Chondrocyte (in vitro differentiated cells): Measurements from ENCODE around the gene RIMS4. TPM values are rescaled to one million over a fixed set of nuclear protein-coding genes. Genes with fewer than 3 reads are reported as not detected.

Source experiments
- DNase-seq: peaks from one replicate; pipeline ENCODE4 v3.0.0; 2021; ENCODE audit warnings: mixed read lengths, low spot score
- H3K27ac Mint-ChIP-seq: one replicate; pipeline ENCODE4 v1.8.0; 2021; ENCODE audit warnings: mild to moderate bottlenecking, moderate library complexity, mixed read lengths; ENCODE audit not compliant: unreplicated experiment
- H3K27me3 Mint-ChIP-seq: 2 replicates; pipeline ENCODE4 v1.8.0; 2021; ENCODE audit warnings: low read depth, mixed read lengths
- H3K36me3 Mint-ChIP-seq: 2 replicates; pipeline ENCODE4 v1.8.0; 2021; ENCODE audit warnings: low read depth, mixed read lengths
- H3K4me1 Mint-ChIP-seq: 2 replicates; pipeline ENCODE4 v1.8.0; 2021; ENCODE audit warnings: low read depth, mild to moderate bottlenecking, mixed read lengths
- H3K4me3 Mint-ChIP-seq: one replicate; pipeline ENCODE4 v1.8.0; 2021; ENCODE audit warnings: mild to moderate bottlenecking, moderate library complexity, mixed read lengths; ENCODE audit not compliant: unreplicated experiment
- H3K9me3 Mint-ChIP-seq: 2 replicates; pipeline ENCODE4 v1.8.0; 2021; ENCODE audit warnings: low read depth, mixed read lengths
- CTCF ChIP-seq: fragments of 200-600 bp; sonication (generic); IDR thresholded peaks from 2 replicates; pipeline ENCODE4 v1.5.0; 2021; ENCODE audit warnings: antibody characterized with exemption, mild to moderate bottlenecking, moderate library complexity
- total RNA-seq: library from RNA; stranded (reverse); gene quantifications from 3 replicates; pipeline ENCODE4 v1.2.1, GENCODE V29; 2021

The RIMS4 gene
- total RNA-seq, 1 donor from 2014 or later: 2.1 TPM

GRCh38 chr20:44850837-44851236, 40.5 kb upstream of the RIMS4 start:
- no peak for TF ChIP-seq CTCF
- Mint-ChIP-seq H3K27me3 (peaks cover 45% of the 10 kb centered on the region), H3K36me3 (no peaks in the 10 kb centered on the region)

GRCh38 chr20:44850272-44850671, 39.9 kb upstream of the RIMS4 start:
- H3K27ac Mint-ChIP-seq: no peak overlapping the region
- TF ChIP-seq CTCF: no peak

More at GRCh38 chr20:44850837-44851236, 40.5 kb upstream of the RIMS4 start:
- no peak for DNase-seq
- Mint-ChIP-seq H3K9me3 (peaks cover 3% of the 10 kb centered on the region), H3K27ac (no peak overlapping the region), H3K4me3 (no peak overlapping the region), H3K4me1 (peaks cover 5% of the 10 kb centered on the region)

GRCh38 chr20:44849703-44850102, 39.4 kb upstream of the RIMS4 start:
- Mint-ChIP-seq H3K36me3 (no peaks in the 10 kb centered on the region), H3K27me3 (peaks cover 52% of the 10 kb centered on the region), H3K4me3 (no peak overlapping the region), H3K27ac (no peak overlapping the region), H3K9me3 (peaks cover 3% of the 10 kb centered on the region), H3K4me1 (peaks cover 5% of the 10 kb centered on the region)
- peak; percentile 23 for TF ChIP-seq CTCF
- DNase-seq: no peak

More at GRCh38 chr20:44850272-44850671, 39.9 kb upstream of the RIMS4 start:
- H3K9me3 Mint-ChIP-seq: peaks cover 3% of the 10 kb centered on the region
- DNase-seq: no peak
- no peaks in the 10 kb centered on the region for H3K36me3 Mint-ChIP-seq
- H3K4me3 Mint-ChIP-seq: no peak overlapping the region
- H3K4me1 Mint-ChIP-seq: peaks cover 5% of the 10 kb centered on the region
- peaks cover 47% of the 10 kb centered on the region for H3K27me3 Mint-ChIP-seq

GRCh38 chr20:44848254-44849015, 38.1 kb upstream of the RIMS4 start:
- no peak overlapping the region for H3K4me3 Mint-ChIP-seq
- TF ChIP-seq CTCF: no peak
- no peak overlapping the region for H3K27ac Mint-ChIP-seq
- H3K36me3 Mint-ChIP-seq: no peaks in the 10 kb centered on the region
- DNase-seq: no peak
- peaks cover 5% of the 10 kb centered on the region for H3K4me1 Mint-ChIP-seq
- H3K27me3 Mint-ChIP-seq: peaks cover 54% of the 10 kb centered on the region
- peaks cover 3% of the 10 kb centered on the region for H3K9me3 Mint-ChIP-seq

- no peak for TF ChIP-seq CTCF
- no peak for DNase-seq
- Mint-ChIP-seq H3K36me3 (peaks cover 6% of the 10 kb centered on the region), H3K27me3 (peaks cover 62% of the 10 kb centered on the region), H3K4me3 (no peak overlapping the region), H3K9me3 (peaks cover 7% of the 10 kb centered on the region), H3K4me1 (no peaks in the 10 kb centered on the region), H3K27ac (no peak overlapping the region)
Measured at GRCh38 chr20:44843876-44844275, 33.5 kb upstream of the RIMS4 start.
